Renal pelvis (tissue), 12 donors: Measurements from ENCODE around the gene PPP1R12A. TPM values are rescaled to one million over a fixed set of nuclear protein-coding genes. Genes with fewer than 3 reads are reported as not detected.
"Not testable (repeated sequence)": the region's sequence is repeated elsewhere in the genome, so short reads cannot be mapped to it uniquely, and the experiment has no call there.

ENCODE experiments used
- DNase-seq: peaks from one replicate; pipeline ENCODE4 v3.0.0-alpha.2; 2013
- long read RNA-seq, 16 experiments: transcript quantifications; one replicate each; lab custom pipeline, GENCODE V29; 2026
- polyA plus RNA-seq, 3 donors: library from polyadenylated mRNA; unstranded; fragments of 120-200 nt; gene quantifications; one replicate each; pipeline ENCODE4 v1.2.1, GENCODE V29; 2013; ENCODE audit not compliant: insufficient read length in 3 of 3

PPP1R12A gene
- polyA plus RNA-seq, result 100 to 1,000 TPM in 1 of 3 donors, 10 to 100 TPM in 2; 88.5 to 104 (median 96.3) TPM
- long read RNA-seq, donor 1, partial matches to known transcripts, result 10 of 10 reads
- long read RNA-seq, donor 1, other reads (novel, unspliced or antisense), result 0 of 10 reads
- long read RNA-seq, donor 2, partial matches to known transcripts, result 15 of 17 reads
- long read RNA-seq, donor 2, other reads (novel, unspliced or antisense), result 0 of 17 reads
- long read RNA-seq, donor 3, full-length matches to known transcripts, result 5 of 19 reads
- long read RNA-seq, donor 3, partial matches to known transcripts, result 14 of 19 reads
- long read RNA-seq, donor 3, other reads (novel, unspliced or antisense), result 0 of 19 reads
- long read RNA-seq, donor 4, partial matches to known transcripts, result 15 of 15 reads
- long read RNA-seq, donor 4, other reads (novel, unspliced or antisense), result 0 of 15 reads
- long read RNA-seq, donor 5, partial matches to known transcripts, result 5 of 6 reads
- long read RNA-seq, donor 5, other reads (novel, unspliced or antisense), result 0 of 6 reads
- long read RNA-seq, donor 6, transcript PPP1R12A-212 (3 exons, 443 nt), result major isoform, 7 of 37 reads
- long read RNA-seq, donor 6, partial matches to known transcripts, result 26 of 37 reads
- long read RNA-seq, donor 6, other reads (novel, unspliced or antisense), result 0 of 37 reads
- long read RNA-seq, donor 7, partial matches to known transcripts, result 15 of 20 reads
- long read RNA-seq, donor 7, other reads (novel, unspliced or antisense), result 0 of 20 reads
- long read RNA-seq, donor 8, partial matches to known transcripts, result 9 of 12 reads
- long read RNA-seq, donor 8, other reads (novel, unspliced or antisense), result 0 of 12 reads
- long read RNA-seq, donor 9, full-length matches to known transcripts, result 7 of 22 reads
- long read RNA-seq, donor 9, partial matches to known transcripts, result 15 of 22 reads
- long read RNA-seq, donor 9, other reads (novel, unspliced or antisense), result 0 of 22 reads
- long read RNA-seq, donor 10, transcript PPP1R12A-212 (3 exons, 443 nt), result major isoform, 6 of 30 reads
- long read RNA-seq, donor 10, partial matches to known transcripts, result 20 of 30 reads
- long read RNA-seq, donor 10, other reads (novel, unspliced or antisense), result 0 of 30 reads
- long read RNA-seq, donor 11, partial matches to known transcripts, result 13 of 17 reads
- long read RNA-seq, donor 11, other reads (novel, unspliced or antisense), result 0 of 17 reads
- long read RNA-seq, donor 12, partial matches to known transcripts, result 20 of 23 reads
- long read RNA-seq, donor 12, other reads (novel, unspliced or antisense), result 0 of 23 reads
- long read RNA-seq, donor 13, partial matches to known transcripts, result 0 of 8 reads
- long read RNA-seq, donor 13, other reads (novel, unspliced or antisense), result 0 of 8 reads
- long read RNA-seq, donor 14, result 0 reads
- long read RNA-seq, donor 15, full-length matches to known transcripts, result 7 of 48 reads
- long read RNA-seq, donor 15, partial matches to known transcripts, result 41 of 48 reads
- long read RNA-seq, donor 15, other reads (novel, unspliced or antisense), result 0 of 48 reads
- long read RNA-seq, donor 16, partial matches to known transcripts, result 18 of 20 reads
- long read RNA-seq, donor 16, other reads (novel, unspliced or antisense), result 0 of 20 reads

DNA sequence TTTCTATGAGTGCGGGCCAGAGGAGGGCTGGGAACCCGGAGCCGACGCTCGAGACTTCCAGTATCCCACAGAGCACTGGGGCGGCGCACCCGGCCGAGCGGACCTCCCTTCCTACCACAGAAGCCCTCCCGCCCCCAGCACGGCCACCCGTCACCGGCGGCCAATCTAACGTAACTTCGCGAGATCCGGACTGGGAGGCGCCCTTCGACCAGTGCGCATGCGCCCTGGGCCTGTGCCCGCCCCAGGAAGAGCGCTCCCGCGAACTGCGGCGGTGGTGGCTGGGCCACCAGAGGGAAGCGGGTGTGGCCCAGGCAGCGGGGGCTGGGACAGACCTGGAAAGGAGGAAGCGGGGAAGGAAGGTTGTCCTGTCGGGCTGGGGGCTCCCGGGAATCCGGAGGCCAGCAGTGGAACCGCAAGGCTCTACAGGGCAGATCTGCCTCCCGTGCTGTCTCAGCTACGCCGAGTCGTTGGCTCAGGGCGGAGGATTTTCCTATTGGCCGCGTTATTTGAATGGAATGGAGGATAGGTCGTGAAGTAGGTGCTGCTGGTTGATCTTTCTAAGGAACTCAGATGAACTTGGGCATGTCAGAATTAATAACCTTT is at the start of gene PPP1R12A:
TSS of gene PPP1R12A (minus strand) at position 77 of the 603 bp plus-strand sequence. CDS start 166 bp downstream, outside the sequence.
- peak; percentile 98 for DNase-seq

DNA sequence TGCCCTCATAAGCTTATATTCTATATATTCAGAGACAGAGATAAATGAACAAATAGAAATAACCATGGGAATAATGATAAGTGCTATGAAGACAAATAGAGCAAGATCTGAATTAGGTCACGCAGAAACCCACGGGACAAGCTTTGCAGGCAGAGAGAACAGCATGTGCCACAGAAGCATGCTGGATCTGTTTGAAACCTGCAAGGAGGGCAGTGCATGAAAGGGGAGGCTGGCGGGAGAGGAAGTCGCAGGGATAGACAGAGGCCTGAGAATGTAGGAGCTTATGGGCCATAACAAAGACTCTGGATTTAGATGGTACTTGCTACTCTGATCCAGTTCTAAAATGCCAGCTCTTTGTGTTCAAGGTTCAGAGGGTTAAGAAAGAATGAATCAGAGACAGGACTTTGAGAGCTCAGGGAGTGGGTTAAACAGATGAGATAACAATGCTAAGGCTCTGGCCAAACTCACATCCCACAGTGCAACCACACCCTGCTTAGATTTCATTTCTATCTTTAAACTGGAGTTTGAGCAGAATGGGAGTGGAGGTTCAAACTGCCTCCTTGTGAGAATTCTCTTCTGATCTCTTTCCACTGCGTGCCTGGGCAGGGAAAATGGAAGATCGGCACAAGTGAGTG is 49.2 kb upstream of the PPP1R12A start:
- no peak for DNase-seq

DNA sequence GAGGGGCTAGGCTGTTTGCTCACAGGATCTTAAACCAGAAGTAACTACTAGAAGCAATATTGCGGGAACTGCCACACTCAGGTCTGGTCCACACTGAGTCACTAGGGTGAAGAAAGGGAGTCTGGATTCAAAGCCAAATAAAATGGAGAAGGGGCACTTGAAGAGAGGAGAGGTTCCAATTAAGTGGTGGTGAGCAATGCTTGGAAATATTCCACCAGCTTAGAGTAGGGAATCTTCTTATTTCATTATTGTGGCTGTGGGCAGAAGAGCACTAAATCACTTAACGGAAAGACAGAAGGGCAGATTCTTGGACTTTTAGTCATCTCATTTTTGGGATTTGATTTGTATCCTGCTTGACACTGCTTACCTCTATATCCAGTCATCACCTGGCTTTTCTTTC is 48.6 kb upstream of the PPP1R12A start:
- DNase-seq, result no peak

DNA sequence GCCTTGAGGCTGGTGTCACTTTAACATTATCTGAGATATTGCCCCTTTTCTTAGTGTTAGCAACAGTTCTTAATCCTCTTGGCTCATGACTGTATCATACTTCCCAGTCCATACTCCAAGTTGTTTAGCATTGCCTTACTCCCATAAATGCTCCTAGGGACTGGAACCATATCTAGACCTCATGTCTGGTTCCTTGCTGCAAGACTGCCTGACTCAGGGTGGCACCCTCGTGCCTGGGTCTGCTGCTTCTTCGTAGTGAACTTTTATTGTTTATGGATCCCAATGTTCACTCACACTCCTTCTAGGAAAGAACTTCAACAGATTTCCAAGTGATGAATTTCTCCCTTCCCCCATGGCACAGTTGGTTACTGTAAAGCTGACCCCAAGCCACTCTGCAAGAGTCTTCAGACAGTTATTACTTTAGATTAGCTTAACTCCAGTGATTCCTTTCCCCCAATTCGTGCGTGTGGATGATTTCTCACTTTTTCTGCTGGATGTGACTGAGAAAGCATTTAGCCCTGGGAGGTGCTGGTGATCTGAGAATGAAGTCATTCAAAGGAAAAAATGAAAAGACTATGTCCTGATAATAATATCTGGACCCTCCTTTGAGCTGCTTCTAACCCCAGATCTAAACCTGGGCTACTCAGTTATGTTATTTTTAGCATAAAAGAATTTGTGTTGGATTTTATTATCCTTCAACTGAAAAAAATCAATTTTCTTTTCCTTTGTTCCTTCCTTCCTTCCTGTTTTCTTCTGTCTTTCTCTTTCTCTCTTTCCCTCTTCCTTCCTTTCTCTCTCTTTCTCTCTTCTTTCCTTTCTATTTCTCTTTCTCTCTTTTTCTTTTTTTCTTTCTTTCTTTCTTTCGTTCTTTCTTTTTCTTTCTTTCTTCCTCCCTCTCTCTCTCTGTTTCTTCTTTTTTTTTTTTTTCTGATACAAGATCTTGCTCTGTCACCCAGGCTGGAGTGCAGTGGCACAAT is 47.5 kb upstream of the PPP1R12A start:
- no peak for DNase-seq

DNA sequence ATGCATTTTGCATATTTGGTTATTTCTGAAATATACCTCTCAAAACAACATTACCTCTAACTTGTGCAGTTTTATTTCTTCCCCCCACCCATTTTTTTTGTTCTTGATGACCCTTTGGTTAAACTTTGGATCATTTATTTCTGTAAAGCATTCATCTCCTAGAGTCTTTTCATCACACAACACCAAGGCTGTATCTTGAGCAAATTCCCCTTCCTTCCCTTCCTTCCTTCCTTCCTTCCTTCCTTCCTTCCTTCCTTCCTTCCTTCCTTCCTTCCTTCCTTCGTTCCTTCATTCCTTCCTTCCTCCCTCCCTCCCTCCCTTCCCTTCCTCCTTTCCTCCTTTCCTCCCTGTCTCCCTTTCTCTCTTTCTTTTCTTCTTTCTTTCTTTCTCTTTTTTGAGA is 43.8 kb upstream of the PPP1R12A start:
- DNase-seq, result no peak

DNA sequence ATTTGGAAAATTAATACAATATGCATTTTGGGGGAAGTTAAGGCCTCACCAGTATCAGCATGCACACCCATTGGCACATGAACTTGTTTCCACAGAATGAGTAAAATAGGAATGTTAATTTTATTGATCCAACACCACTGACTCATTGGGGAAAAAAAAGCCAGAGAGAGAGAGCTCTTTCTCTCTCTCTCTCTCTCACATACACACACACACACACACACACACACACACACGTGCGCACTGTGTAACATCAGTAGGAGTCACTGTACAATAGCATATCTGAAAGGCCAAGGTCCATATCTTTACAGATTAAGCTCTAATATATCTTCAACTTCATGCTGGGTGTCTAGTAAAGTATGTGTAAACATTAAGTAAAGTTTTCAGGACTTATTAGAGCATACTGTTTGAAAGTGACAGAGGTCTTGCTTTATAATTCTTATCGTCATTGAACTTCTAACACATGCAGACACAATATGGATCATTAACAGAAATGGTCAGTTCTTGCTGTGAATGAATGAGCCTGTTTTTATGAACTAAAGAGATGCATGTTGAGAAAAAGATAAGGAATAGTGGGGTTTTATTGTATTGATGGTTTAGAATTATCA is 43.1 kb upstream of the PPP1R12A start:
- DNase-seq, result not testable (repeated sequence)

DNA sequence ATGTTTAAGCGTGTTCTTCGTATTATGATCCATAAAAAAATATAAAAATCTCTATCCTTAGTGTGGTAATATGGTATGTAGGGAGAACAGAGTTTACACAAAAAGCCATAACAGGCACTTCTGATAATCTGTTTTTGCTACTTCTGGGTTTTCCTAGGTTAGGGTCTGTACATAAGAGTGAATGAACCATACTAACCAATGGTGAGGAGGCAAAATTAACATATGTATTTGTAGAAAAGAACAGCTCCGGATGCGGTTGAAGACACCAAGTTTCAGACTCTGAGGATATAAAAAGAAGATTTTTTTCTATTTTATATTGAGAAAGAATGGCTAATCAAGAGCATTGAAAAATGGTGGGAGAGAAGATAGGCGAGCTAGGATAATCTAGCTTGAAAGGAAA is 40.2 kb upstream of the PPP1R12A start:
- DNase-seq, result no peak

DNA sequence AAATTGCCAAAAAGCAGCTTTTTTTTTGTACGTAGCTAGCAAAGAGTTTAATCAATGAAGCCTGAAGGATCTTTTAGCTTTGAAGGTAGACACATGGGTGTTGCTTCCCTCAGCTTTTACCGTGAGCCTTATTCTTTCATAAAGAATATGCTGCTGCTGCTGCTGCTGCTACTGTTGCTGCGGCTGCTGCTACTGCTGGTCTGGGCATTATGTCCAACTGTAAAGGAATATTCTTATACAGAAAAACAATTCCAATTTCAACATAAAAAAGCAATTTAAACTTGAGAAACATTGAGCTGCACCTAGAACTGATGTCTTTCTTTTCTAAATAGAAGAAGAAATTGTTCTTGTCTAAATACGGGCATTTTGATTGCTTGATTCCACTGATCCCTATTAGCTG is 38.9 kb upstream of the PPP1R12A start:
- DNase-seq, result no peak

DNA sequence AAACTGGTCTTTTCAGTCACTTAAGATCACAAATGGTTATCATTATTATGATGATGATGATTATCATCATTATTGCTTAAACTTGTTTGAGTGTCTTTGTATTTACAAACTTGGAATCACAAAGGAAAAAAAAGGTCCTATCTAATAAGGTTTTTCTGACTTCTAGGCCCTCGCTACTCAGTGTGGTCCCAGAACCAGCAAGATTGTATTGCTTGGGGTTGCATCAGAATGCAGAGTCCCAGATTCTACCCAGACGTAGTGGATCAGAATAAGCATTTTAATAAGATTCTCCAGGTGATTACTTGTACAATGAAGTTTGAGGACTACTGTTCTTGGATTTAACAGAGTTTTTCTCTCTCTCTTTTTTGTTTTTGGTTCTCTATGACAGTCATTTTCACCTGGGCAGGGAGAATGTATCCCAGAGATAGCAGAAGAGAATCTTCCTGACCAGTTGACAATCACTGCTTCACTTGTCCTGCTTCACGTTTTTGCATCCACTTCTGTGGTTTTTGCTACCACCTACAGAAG is 29.3 kb upstream of the PPP1R12A start:
- DNase-seq, result no peak

DNA sequence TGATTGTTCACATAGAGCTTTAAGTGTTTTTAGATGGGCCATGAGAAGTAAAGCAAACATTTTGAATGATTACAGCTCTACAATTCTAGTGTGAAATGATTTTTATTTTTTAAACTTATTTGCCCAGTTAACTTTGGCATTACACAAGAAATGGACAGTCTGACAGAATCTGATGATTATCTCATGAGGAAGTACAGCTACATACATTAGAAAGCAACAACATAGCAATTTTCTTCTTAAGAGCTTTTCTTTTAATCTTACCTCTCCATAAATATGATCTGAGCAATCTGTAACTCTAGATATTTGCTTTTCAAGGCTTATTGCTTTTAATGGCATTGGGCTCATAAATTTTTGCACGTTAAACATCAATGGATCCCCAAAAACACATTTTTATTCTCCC is 26.5 kb upstream of the PPP1R12A start:
- DNase-seq, result no peak

DNA sequence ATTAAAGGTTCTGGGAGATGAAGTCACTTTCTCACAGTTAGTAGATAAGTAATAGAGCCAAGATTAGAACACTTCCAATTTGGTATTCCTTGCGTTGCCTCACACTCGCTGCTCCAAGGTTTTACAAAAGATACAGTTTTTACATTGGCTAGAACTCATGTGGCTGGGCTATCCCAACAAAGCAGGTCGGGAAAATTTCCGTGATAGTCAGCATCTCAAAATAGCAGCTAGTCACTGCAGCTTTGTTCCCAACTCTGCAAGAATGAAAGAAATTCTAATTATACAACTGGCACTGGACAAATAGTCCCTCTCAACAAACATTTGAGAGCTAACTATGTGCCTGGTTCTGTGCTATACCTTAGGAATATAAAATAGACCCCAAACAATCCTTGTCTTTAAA is 24.6 kb upstream of the PPP1R12A start:
- DNase-seq, result no peak

DNA sequence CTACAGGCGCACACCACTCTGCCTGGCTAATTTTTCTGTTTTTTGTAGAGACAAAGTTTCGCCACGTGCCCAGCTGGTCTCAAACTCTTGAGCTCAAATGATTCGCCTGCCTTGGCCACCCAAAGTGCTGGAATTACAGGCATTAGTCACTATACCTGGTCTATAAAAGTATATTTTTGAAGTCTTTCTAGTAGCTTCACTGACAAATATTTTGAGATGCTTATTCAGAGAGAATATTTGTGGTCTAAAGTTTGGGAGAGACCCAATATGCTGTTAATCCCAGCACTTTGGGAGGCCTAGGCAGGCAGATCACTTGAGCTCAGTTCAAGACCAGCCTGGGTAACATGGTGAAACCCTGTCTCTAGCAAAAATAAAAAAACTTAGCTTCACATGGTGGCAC is 22.0 kb upstream of the PPP1R12A start:
- DNase-seq, result no peak

DNA sequence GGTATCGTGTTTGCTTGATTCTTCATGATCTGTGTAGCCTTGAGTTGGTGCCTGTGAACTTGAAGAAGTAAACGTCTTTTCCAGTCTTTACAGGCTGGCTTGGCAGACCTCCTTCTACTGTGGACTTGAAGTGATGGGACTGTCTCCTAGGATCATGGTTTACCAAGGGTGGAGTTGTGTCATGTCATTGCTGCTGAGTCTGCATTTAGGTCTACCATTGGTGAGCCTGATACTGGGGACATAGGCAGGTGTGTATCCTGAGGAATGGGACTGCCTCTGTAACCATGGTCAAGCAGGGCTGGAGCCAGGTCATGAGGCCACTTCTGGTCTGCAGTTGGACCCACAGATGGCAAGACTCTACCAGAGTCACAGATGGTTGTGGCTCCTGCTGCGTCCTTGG is 20.7 kb upstream of the PPP1R12A start:
- DNase-seq, result no peak

DNA sequence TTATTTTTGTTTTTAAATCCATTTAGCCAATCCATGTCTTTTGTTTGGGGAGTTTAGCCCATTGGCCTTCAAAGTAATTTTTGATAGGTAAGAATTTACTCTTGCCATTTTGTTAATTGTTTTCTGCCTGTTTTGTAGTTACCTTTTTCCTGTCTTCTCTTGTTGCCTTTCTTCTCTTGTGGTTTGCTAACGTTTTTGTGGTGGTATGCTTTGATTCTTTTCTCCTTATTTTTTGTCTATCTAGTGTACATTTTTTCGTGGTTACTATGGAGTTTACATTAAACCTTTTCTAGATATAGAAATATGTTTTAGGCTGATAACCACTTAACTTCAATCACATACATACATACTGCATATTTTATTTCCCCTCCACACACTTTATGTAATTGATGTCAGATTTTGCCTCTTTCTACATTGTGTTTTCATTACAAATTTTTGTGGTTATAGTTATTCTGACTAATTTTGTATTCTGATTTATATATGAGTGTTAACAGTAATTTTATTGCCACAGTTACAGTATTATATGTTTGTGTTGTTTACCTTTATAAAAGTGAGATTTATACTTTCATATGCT is 19.2 kb upstream of the PPP1R12A start:
- DNase-seq, result no peak

DNA sequence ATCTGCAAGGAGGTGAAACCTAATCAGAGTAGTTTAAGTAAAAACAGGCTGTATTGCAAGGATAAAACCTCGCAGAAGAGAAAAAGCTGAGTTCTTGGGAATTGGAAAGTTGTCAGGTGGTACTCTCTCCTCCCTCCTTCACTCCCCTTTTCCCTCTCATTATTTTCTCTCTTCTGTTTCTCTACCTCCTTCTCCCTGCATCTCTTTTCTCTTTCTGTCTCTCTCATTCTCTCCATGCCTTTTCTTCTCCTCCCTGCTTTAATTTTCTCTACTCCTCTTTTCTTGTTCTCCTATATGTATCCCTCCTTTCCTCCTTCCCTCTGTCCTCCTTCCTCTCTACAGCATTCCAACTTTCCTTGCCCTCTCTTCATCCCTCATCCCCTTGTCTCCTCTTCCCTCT is 14.2 kb upstream of the PPP1R12A start:
- no peak for DNase-seq

DNA sequence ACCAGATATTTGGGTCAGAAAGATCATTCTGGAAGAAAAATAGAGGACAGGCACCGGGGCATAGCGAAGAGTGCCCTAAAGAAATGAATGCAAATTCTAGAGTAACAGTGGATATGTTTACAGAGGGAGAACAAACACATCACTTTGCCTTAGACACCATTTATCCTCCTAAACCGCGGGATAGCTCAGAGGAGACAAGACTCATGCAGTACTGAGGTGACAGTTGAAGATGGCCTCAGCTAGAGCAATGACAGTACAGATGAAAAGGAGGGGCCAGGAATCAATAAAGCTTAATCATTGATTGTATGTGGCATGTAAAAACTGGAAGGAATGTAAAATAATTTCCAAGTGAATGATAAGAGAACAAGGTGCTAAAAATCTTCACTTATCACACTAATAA is 10.5 kb upstream of the PPP1R12A start:
- no peak for DNase-seq

DNA sequence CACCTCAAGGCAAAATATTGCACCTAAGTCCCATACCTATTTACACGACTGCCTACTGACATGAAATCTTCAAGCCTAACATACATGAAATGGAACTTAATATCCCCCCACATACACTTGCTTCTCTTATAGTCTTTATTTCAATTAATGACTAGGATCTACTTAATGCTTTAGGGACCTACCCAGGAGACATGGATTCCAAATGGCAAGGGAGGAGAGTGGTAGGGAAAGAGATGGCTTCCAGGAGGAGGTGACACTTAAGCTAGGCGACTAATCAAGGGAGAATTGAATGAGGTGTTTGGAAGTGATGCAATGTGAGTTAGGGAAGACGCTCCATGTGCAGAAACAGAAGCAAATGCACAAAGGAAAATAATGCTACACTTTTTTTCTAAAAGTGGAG is 9.7 kb upstream of the PPP1R12A start:
- DNase-seq, result no peak

DNA sequence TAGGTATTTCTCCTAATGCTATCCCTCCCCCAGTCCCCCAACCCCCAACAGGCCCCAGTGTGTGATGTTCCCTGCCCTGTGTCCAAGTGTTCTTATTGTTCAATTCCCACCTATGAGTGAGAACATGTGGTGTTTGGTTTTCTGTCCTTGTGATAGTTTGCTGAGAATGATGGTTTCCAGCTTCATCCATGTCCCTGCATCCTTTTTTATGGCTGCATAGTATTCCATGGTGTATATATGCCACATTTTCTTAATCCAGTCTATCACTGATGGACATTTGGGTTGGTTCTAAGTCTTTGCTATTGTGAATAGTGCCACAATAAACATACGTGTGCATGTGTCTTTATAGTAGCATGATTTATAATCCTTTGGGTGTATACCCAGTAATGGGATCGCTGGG is 7.9 kb upstream of the PPP1R12A start:
- not testable (repeated sequence) for DNase-seq
